OCI-M1 (cell line): Measurements from ENCODE around the gene RPL29.

Experiments used
- DNase-seq: peaks from one replicate; lab custom pipeline; 2025; lab: John Stamatoyannopoulos, UW

The RPL29 gene

GRCh38 chr3:51963951-51964451 is 31.7 kb downstream of the RPL29 start:
- no peak for DNase-seq

GRCh38 chr3:51962854-51963530 is 32.7 kb downstream of the RPL29 start:
- DNase-seq = no peak

- DNase-seq = no peak
Measured at GRCh38 chr3:51961602-51962569, 33.8 kb downstream of the RPL29 start.

- no peak for DNase-seq
Measured at GRCh38 chr3:51961011-51961410, 34.7 kb downstream of the RPL29 start.

GRCh38 chr3:51960386-51960785 is 35.3 kb downstream of the RPL29 start:
- no peak for DNase-seq

GRCh38 chr3:51959651-51960050 is 36.0 kb downstream of the RPL29 start:
- DNase-seq = no peak

- no peak for DNase-seq
Measured at GRCh38 chr3:51958603-51959521, 36.8 kb downstream of the RPL29 start.

GRCh38 chr3:51957520-51958205 is 38.0 kb downstream of the RPL29 start:
- DNase-seq = no peak

GRCh38 chr3:51955893-51956770 is 39.6 kb downstream of the RPL29 start:
- DNase-seq = no peak

GRCh38 chr3:51955175-51955892 is 40.4 kb downstream of the RPL29 start, which contains the start of gene GPR62:
TSS of gene GPR62 (plus strand) at chr3:51955381. CDS start at chr3:51955653, 272 bp downstream.
- no peak for DNase-seq

GRCh38 chr3:51954713-51955112 is 41.0 kb downstream of the RPL29 start:
- DNase-seq = no peak

- peak; percentile 35 for DNase-seq
Measured at GRCh38 chr3:51954105-51954504, 41.6 kb downstream of the RPL29 start.

GRCh38 chr3:51953445-51953844 is 42.2 kb downstream of the RPL29 start:
- peak; percentile 27 for DNase-seq

- no peak for DNase-seq
Measured at GRCh38 chr3:51950899-51951298, 44.8 kb downstream of the RPL29 start.

- DNase-seq = no peak
Measured at GRCh38 chr3:51949121-51949520, 46.6 kb downstream of the RPL29 start.

GRCh38 chr3:51948016-51948580 is 47.6 kb downstream of the RPL29 start:
- no peak for DNase-seq

- DNase-seq = no peak
Measured at GRCh38 chr3:51947215-51947900, 48.3 kb downstream of the RPL29 start.

GRCh38 chr3:51946796-51947195 is 48.9 kb downstream of the RPL29 start:
- no peak for DNase-seq
